ENCODE data around the gene SPATA31A5. TPM values are rescaled to one million over a fixed set of nuclear protein-coding genes. Genes with fewer than 3 reads are reported as not detected.
"Not testable (repeated sequence)": the region's sequence is repeated elsewhere in the genome, so short reads cannot be mapped to it uniquely, and the experiment has no call there.

Gene SPATA31A5
- not detected for total RNA-seq

- not testable (repeated sequence) for DNase-seq
These were observed at the start of gene SPATA31A5 for GRCh38 chr9:60914107-60914506. TSS of gene SPATA31A5 (plus strand) at chr9:60914407. CDS start at chr9:60914436, 29 bp downstream.

DNA sequence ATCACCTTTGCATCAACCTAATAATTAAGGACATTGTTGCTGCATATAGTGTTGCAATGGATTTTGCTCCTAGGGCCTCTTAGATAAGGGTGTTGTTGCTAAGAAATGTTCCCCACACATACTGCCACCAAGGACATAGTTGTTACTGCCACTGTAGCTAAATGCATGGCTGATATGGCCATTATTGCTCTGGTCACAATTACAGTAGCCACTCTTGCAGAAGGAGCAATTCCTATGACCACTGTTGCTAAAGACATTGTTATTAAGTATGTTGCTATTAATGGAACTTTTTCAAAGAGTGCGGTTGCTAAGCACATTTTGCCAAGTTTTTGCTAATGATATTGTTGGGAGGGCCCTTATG, 48.8 kb downstream of the SPATA31A5 start:
- not testable (repeated sequence) for DNase-seq

DNA sequence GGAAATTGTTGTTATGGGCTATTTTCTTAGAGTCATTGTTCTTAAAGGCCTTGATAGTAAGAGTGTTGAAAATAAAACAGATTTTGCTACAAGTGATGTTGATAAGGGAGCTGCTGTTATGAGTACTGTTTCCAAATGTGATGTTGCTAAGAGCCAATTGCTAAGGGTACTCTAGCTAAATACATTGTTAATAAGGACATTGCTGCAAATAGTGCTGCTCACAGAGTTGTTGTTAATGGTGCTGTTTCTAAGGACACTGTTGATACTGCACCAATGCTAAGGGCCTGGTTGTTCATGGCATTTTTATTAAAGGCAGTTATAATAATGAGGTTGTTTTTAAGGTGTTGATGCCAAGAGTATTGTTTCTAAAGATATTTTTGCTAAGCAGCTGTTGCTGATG, 52.2 kb downstream of the SPATA31A5 start:
- not testable (repeated sequence) for DNase-seq

Small RNAs within 50 kb of the gene (small RNA-seq; reads per million reads assigned to genes)
- not detected for gene AL590491.3 (ENCODE audit: low replicate concordance)
